Panc1 (cell line): ENCODE results near the gene BTNL3.

ENCODE experiments used
- POLR2AphosphoS5 ChIP-seq: IDR thresholded peaks from 2 replicates; pipeline ENCODE4 v1.6.1; 2012; ENCODE audit warnings: mild to moderate bottlenecking, low read depth, low read length, moderate library complexity
- SIN3A ChIP-seq: IDR thresholded peaks from 2 replicates; pipeline ENCODE4 v1.6.1; 2012; ENCODE audit warnings: low read depth, mild to moderate bottlenecking, low read length, moderate library complexity, borderline replicate concordance; ENCODE audit not compliant: insufficient read depth
- TCF7L2 ChIP-seq: IDR thresholded peaks from 2 replicates; pipeline ENCODE4 v1.6.1; 2011; ENCODE audit warnings: mild to moderate bottlenecking, low read depth, low read length, inconsistent platforms
- TF ChIP-seq, protein P1 (sequence below): fragments of 450-650 bp; IDR thresholded peaks from 2 replicates; pipeline ENCODE4 v1.5.1; 2017; ENCODE audit warnings: mild to moderate bottlenecking
- TF ChIP-seq, protein P2 (sequence below), 2 experiments: IDR thresholded peaks; 2 replicates each; pipeline ENCODE4 v1.6.1; 2011 to 2012; ENCODE audit warnings: low read depth in 2 of 2, control low read depth in 1 of 2, low read length in 1 of 2, mild to moderate bottlenecking in 1 of 2, moderate library complexity in 1 of 2; ENCODE audit not compliant: insufficient read depth in 1 of 2

DNA sequence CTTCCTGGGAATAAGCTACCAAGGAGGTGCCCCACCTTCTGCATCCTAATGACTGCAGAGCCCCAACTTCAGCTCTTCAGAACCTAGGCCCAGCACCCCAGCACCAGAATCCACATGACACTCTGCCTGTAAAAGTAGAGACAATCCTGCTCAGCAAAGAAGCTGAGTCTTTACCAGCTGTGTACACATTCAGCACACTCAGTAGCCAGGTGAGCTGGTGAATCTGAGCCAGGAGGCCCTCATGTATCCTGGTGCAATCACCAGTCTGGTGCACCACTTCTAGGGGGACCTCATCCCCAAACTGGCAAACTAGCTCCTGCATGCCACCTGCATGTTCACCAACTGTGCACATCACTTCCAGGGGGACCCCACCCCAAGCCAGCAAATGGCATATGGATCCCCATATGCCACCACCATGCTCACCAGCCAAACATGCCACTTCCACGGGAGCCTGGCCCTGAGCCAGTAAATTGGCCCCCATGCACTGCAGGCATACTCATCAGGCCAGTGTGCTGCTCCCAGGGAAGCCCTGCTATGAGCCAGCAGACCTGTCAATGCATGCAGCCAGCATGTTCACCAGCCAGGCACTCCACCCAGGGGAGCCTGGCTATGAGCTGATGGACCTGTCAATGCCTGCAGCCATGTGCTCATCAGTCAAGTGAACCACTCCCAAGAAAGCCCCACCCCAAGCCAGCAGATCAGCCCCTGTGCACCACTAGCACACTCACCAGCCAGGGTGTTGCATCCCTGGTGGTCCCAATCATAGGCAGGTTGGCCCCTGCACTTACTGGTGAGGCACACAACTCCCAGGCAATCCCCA lies 35.8 kb downstream of the BTNL3 start:
- TF ChIP-seq POLR2AphosphoS5 (no peak), SIN3A (no peak), TCF7L2 (no peak)
- TF ChIP-seq, protein P1, sequence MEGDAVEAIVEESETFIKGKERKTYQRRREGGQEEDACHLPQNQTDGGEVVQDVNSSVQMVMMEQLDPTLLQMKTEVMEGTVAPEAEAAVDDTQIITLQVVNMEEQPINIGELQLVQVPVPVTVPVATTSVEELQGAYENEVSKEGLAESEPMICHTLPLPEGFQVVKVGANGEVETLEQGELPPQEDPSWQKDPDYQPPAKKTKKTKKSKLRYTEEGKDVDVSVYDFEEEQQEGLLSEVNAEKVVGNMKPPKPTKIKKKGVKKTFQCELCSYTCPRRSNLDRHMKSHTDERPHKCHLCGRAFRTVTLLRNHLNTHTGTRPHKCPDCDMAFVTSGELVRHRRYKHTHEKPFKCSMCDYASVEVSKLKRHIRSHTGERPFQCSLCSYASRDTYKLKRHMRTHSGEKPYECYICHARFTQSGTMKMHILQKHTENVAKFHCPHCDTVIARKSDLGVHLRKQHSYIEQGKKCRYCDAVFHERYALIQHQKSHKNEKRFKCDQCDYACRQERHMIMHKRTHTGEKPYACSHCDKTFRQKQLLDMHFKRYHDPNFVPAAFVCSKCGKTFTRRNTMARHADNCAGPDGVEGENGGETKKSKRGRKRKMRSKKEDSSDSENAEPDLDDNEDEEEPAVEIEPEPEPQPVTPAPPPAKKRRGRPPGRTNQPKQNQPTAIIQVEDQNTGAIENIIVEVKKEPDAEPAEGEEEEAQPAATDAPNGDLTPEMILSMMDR = no peak
- TF ChIP-seq, protein P2, sequence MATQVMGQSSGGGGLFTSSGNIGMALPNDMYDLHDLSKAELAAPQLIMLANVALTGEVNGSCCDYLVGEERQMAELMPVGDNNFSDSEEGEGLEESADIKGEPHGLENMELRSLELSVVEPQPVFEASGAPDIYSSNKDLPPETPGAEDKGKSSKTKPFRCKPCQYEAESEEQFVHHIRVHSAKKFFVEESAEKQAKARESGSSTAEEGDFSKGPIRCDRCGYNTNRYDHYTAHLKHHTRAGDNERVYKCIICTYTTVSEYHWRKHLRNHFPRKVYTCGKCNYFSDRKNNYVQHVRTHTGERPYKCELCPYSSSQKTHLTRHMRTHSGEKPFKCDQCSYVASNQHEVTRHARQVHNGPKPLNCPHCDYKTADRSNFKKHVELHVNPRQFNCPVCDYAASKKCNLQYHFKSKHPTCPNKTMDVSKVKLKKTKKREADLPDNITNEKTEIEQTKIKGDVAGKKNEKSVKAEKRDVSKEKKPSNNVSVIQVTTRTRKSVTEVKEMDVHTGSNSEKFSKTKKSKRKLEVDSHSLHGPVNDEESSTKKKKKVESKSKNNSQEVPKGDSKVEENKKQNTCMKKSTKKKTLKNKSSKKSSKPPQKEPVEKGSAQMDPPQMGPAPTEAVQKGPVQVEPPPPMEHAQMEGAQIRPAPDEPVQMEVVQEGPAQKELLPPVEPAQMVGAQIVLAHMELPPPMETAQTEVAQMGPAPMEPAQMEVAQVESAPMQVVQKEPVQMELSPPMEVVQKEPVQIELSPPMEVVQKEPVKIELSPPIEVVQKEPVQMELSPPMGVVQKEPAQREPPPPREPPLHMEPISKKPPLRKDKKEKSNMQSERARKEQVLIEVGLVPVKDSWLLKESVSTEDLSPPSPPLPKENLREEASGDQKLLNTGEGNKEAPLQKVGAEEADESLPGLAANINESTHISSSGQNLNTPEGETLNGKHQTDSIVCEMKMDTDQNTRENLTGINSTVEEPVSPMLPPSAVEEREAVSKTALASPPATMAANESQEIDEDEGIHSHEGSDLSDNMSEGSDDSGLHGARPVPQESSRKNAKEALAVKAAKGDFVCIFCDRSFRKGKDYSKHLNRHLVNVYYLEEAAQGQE (IDR thresholded peaks at IDR 0.05; ENCODE audit: insufficient read depth in 1 of 2, low read depth in 2 of 2, low read length in 1 of 2) = no peak
